HEK293 (cell line): ENCODE data around the gene CREB3L1.
A peak's percentile ranks its signal among the peaks of the same experiment; 100 is the strongest.

Source experiments
- CTCF ChIA-PET: fragments of 350-600 bp; formaldehyde crosslinking; extraction: SDS; loops from one replicate; lab custom pipeline; 2021; ENCODE audit warnings: antibody characterized with exemption; lab: Yijun Ruan, JAX
- POLR2A ChIA-PET: fragments of 300-600 bp; formaldehyde crosslinking; extraction: SDS; loops from one replicate; lab custom pipeline; 2020; ENCODE audit warnings: antibody characterized with exemption, inconsistent platforms; lab: Yijun Ruan, JAX
- H3K27ac ChIP-seq: fragments of 200-500 bp; sonication (Bioruptor generic); 2 replicates; pipeline ENCODE4 v1.5.1; 2014; ENCODE audit warnings: low read depth, low read length, control low read depth, inconsistent platforms; ENCODE audit errors: extremely low read depth
- H3K36me3 ChIP-seq, 2 experiments: fragments of 200-500 bp in 1 of 2; sonication (Bioruptor generic) in 1 of 2; 1 replicate in 1 of 2; 2 replicates in 1 of 2; pipeline ENCODE4 v1.5.1; 2014 to 2017; ENCODE audit warnings: inconsistent platforms in 2 of 2, low read length in 2 of 2; ENCODE audit not compliant: control insufficient read depth in 2 of 2, insufficient read depth in 1 of 2
- H3K4me1 ChIP-seq: fragments of 200-500 bp; sonication (Bioruptor generic); 2 replicates; pipeline ENCODE4 v1.5.1; 2014; ENCODE audit warnings: mild to moderate bottlenecking, low read length, inconsistent platforms; ENCODE audit not compliant: control insufficient read depth, insufficient read depth
- H3K4me3 ChIP-seq: 2 replicates; pipeline ENCODE4 v1.5.1; 2011; ENCODE audit warnings: low read depth, mild to moderate bottlenecking, control low read depth, low read length, moderate library complexity
- H3K9me3 ChIP-seq: fragments of 200-500 bp; sonication (Bioruptor generic); 2 replicates; pipeline ENCODE4 v1.5.1; 2014; ENCODE audit warnings: low read depth, low read length, inconsistent platforms; ENCODE audit not compliant: control insufficient read depth, insufficient read depth
- EGR2 ChIP-seq: fragments of 450-650 bp; formaldehyde crosslinking; IDR thresholded peaks from 2 replicates; pipeline ENCODE4 v1.5.1; 2016; ENCODE audit warnings: low read depth, missing biosample characterization, missing genetic modification characterization
- GFI1B ChIP-seq: fragments of 450-650 bp; formaldehyde crosslinking; IDR thresholded peaks from 2 replicates; pipeline ENCODE4 v1.5.1; 2016; ENCODE audit warnings: missing biosample characterization, missing genetic modification characterization
- HOXA7 ChIP-seq: sonication (generic); formaldehyde crosslinking; IDR thresholded peaks from 2 replicates; pipeline ENCODE4 v1.8.1; 2022; ENCODE audit warnings: missing genetic modification reagents, borderline replicate concordance
- KLF7 ChIP-seq: fragments of 450-650 bp; formaldehyde crosslinking; IDR thresholded peaks from 2 replicates; pipeline ENCODE4 v1.5.1; 2016; ENCODE audit warnings: missing biosample characterization, missing genetic modification characterization, borderline replicate concordance
- KLF8 ChIP-seq: fragments of 450-650 bp; formaldehyde crosslinking; IDR thresholded peaks from 2 replicates; pipeline ENCODE4 v1.5.1; 2016; ENCODE audit warnings: missing biosample characterization, missing genetic modification characterization
- OSR2 ChIP-seq: fragments of 450-650 bp; formaldehyde crosslinking; IDR thresholded peaks from 2 replicates; pipeline ENCODE4 v1.5.1; 2016; ENCODE audit warnings: missing biosample characterization, missing genetic modification characterization
- SCRT2 ChIP-seq: fragments of 450-650 bp; formaldehyde crosslinking; IDR thresholded peaks from 2 replicates; pipeline ENCODE4 v1.5.1; 2016; ENCODE audit warnings: missing biosample characterization, missing genetic modification characterization
- ZBTB17 ChIP-seq: fragments of 450-650 bp; formaldehyde crosslinking; IDR thresholded peaks from 2 replicates; pipeline ENCODE4 v1.5.1; 2016; ENCODE audit warnings: missing biosample characterization, missing genetic modification characterization
- ZBTB20 ChIP-seq: fragments of 450-650 bp; formaldehyde crosslinking; IDR thresholded peaks from 2 replicates; pipeline ENCODE4 v1.5.1; 2016; ENCODE audit warnings: missing biosample characterization, missing genetic modification characterization
- ZFHX2 ChIP-seq: fragments of 450-650 bp; formaldehyde crosslinking; conservative IDR thresholded peaks from 2 replicates; pipeline ENCODE4 v1.5.1; 2016; ENCODE audit warnings: missing biosample characterization, missing genetic modification characterization
- ZNF121 ChIP-seq: fragments of 450-650 bp; formaldehyde crosslinking; IDR thresholded peaks from 2 replicates; pipeline ENCODE4 v1.5.1; 2016; ENCODE audit warnings: missing biosample characterization, missing genetic modification characterization
- ZNF174 ChIP-seq: fragments of 450-650 bp; formaldehyde crosslinking; IDR thresholded peaks from 2 replicates; pipeline ENCODE4 v1.5.0; 2017; ENCODE audit warnings: missing biosample characterization, mild to moderate bottlenecking, missing genetic modification characterization
- ZNF2 ChIP-seq: fragments of 450-650 bp; formaldehyde crosslinking; IDR thresholded peaks from 2 replicates; pipeline ENCODE4 v1.5.1; 2016; ENCODE audit warnings: missing biosample characterization, missing genetic modification characterization
- ZNF214 ChIP-seq: fragments of 450-650 bp; formaldehyde crosslinking; IDR thresholded peaks from 2 replicates; pipeline ENCODE4 v1.5.1; 2017; ENCODE audit warnings: missing biosample characterization, mild to moderate bottlenecking, missing genetic modification characterization, borderline replicate concordance
- ZNF274 ChIP-seq, 2 experiments: fragments of 200-500 bp in 1 of 2; fragments of 450-650 bp in 1 of 2; sonication (Bioruptor generic) in 1 of 2; formaldehyde crosslinking in 1 of 2; IDR thresholded peaks; 2 replicates each; pipeline versions ENCODE4 v1.5.1 to v1.6.1; 2014 to 2016; ENCODE audit warnings: borderline replicate concordance in 1 of 2, inconsistent platforms in 1 of 2, low read length in 1 of 2, missing biosample characterization in 1 of 2, missing genetic modification characterization in 1 of 2
- ZNF292 ChIP-seq: fragments of 450-650 bp; formaldehyde crosslinking; IDR thresholded peaks from 2 replicates; pipeline ENCODE4 v1.5.1; 2016; ENCODE audit warnings: low read depth, missing biosample characterization, missing genetic modification characterization, borderline replicate concordance
- ZNF521 ChIP-seq: fragments of 450-650 bp; formaldehyde crosslinking; IDR thresholded peaks from 2 replicates; pipeline ENCODE4 v1.5.1; 2017; ENCODE audit warnings: missing biosample characterization, mild to moderate bottlenecking, missing genetic modification characterization
- ZNF555 ChIP-seq: fragments of 450-650 bp; formaldehyde crosslinking; conservative IDR thresholded peaks from 2 replicates; pipeline ENCODE4 v1.5.1; 2017; ENCODE audit warnings: missing biosample characterization, mild to moderate bottlenecking, missing genetic modification characterization, inconsistent platforms
- ZNF600 ChIP-seq: fragments of 450-650 bp; formaldehyde crosslinking; IDR thresholded peaks from 2 replicates; pipeline ENCODE4 v1.5.1; 2016; ENCODE audit warnings: missing biosample characterization, missing genetic modification characterization
- ZNF626 ChIP-seq: fragments of 450-650 bp; sonication (Bioruptor Pico); formaldehyde crosslinking; IDR thresholded peaks from 2 replicates; pipeline ENCODE4 v1.5.1; 2018; ENCODE audit warnings: missing biosample characterization, missing genetic modification characterization, inconsistent platforms
- ZNF654 ChIP-seq: fragments of 450-650 bp; formaldehyde crosslinking; IDR thresholded peaks from 2 replicates; pipeline ENCODE4 v1.5.1; 2016; ENCODE audit warnings: low read depth, missing biosample characterization, missing genetic modification characterization
- ZNF792 ChIP-seq: fragments of 450-650 bp; formaldehyde crosslinking; IDR thresholded peaks from 2 replicates; pipeline ENCODE4 v1.5.1; 2016; ENCODE audit warnings: missing biosample characterization, missing genetic modification characterization
- TF ChIP-seq, protein P1 (sequence below): fragments of 450-650 bp; formaldehyde crosslinking; IDR thresholded peaks from 2 replicates; pipeline ENCODE4 v1.5.1; 2017; ENCODE audit warnings: missing biosample characterization, missing genetic modification characterization
- TF ChIP-seq, protein P2 (sequence below): fragments of 450-650 bp; formaldehyde crosslinking; IDR thresholded peaks from 2 replicates; pipeline ENCODE4 v1.5.1; 2017; ENCODE audit warnings: missing biosample characterization, missing genetic modification characterization
- TF ChIP-seq, protein P3 (sequence below): fragments of 450-650 bp; formaldehyde crosslinking; IDR thresholded peaks from 2 replicates; pipeline ENCODE4 v1.5.1; 2016; ENCODE audit warnings: missing biosample characterization, missing genetic modification characterization
- TF ChIP-seq, protein P4 (sequence below): fragments of 450-650 bp; formaldehyde crosslinking; IDR thresholded peaks from 2 replicates; pipeline ENCODE4 v1.5.1; 2016; ENCODE audit warnings: missing biosample characterization, missing genetic modification characterization

Gene CREB3L1

DNA sequence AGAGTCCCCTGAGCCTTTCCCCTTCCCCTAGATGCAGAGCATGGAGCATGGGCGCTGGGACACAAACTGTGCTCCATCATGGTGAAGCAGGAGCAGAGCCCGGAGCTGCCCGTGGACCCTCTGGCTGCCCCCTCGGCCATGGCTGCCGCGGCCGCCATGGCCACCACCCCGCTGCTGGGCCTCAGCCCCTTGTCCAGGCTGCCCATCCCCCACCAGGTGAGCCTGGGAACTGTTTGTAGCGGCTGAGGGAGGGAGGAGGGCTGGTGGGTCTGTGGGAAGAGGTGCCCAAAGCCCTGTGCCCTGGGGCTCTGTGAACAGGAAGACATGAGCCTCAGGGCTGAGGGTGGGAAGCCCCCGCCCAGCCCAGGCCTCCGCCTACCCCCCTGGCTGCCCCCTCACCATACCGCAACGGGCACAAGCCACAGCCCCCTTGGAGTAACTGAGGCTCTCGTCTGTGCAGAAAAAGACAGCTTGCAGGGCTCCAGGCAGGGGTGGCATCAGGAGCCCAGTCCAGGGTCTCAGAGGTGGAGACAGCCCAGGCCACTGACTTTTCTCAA is 30.4 kb downstream of the CREB3L1 start:
- no peaks in the 10 kb centered on the region for H3K4me1 ChIP-seq
- no peaks in the 10 kb centered on the region for H3K36me3 ChIP-seq
- POLR2A ChIA-PET, result interaction anchor here (0.6 kb wide), 1 partner anchor 13 kb away, joined by 6 read pairs; no protein-coding TSS in a partner anchor
- no peaks in the 10 kb centered on the region for H3K9me3 ChIP-seq
- no peak overlapping the region for H3K27ac ChIP-seq
- TF ChIP-seq, protein P1, sequence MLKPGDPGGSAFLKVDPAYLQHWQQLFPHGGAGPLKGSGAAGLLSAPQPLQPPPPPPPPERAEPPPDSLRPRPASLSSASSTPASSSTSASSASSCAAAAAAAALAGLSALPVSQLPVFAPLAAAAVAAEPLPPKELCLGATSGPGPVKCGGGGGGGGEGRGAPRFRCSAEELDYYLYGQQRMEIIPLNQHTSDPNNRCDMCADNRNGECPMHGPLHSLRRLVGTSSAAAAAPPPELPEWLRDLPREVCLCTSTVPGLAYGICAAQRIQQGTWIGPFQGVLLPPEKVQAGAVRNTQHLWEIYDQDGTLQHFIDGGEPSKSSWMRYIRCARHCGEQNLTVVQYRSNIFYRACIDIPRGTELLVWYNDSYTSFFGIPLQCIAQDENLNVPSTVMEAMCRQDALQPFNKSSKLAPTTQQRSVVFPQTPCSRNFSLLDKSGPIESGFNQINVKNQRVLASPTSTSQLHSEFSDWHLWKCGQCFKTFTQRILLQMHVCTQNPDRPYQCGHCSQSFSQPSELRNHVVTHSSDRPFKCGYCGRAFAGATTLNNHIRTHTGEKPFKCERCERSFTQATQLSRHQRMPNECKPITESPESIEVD (tag by site-specific recombination), result no peak
- no peak for TF ChIP-seq KLF7 (tag by site-specific recombination)
- TF ChIP-seq, protein P2, sequence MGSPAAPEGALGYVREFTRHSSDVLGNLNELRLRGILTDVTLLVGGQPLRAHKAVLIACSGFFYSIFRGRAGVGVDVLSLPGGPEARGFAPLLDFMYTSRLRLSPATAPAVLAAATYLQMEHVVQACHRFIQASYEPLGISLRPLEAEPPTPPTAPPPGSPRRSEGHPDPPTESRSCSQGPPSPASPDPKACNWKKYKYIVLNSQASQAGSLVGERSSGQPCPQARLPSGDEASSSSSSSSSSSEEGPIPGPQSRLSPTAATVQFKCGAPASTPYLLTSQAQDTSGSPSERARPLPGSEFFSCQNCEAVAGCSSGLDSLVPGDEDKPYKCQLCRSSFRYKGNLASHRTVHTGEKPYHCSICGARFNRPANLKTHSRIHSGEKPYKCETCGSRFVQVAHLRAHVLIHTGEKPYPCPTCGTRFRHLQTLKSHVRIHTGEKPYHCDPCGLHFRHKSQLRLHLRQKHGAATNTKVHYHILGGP (tag by site-specific recombination), result no peak
- TF ChIP-seq ZNF174 (tag by site-specific recombination), result no peak
- TF ChIP-seq GFI1B (tag by site-specific recombination), result no peak
- no peak for TF ChIP-seq SCRT2 (tag by site-specific recombination)
- TF ChIP-seq ZBTB17 (tag by site-specific recombination), result no peak
- TF ChIP-seq ZBTB20 (tag by site-specific recombination), result no peak
- TF ChIP-seq ZFHX2, result no peak
- TF ChIP-seq, protein P3, sequence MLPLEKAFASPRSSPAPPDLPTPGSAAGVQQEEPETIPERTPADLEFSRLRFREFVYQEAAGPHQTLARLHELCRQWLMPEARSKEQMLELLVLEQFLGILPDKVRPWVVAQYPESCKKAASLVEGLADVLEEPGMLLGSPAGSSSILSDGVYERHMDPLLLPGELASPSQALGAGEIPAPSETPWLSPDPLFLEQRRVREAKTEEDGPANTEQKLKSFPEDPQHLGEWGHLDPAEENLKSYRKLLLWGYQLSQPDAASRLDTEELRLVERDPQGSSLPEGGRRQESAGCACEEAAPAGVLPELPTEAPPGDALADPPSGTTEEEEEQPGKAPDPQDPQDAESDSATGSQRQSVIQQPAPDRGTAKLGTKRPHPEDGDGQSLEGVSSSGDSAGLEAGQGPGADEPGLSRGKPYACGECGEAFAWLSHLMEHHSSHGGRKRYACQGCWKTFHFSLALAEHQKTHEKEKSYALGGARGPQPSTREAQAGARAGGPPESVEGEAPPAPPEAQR, result no peak
- no peak for TF ChIP-seq OSR2 (tag by site-specific recombination)
- no peak for TF ChIP-seq HOXA7
- no peak for TF ChIP-seq ZNF292
- TF ChIP-seq ZNF626 (tag by site-specific recombination), result no peak
- no peak for TF ChIP-seq ZNF555 (tag by site-specific recombination)
- TF ChIP-seq ZNF274 (IDR thresholded peaks at IDR 0.05; ENCODE audit: low read length), result no peak
- no peak for TF ChIP-seq ZNF274 (tag by site-specific recombination; IDR thresholded peaks at IDR 0.05; ENCODE audit: borderline replicate concordance)
- no peak for TF ChIP-seq KLF8 (tag by site-specific recombination)
- no peak for TF ChIP-seq ZNF214 (tag by site-specific recombination)
- CTCF ChIA-PET, result interaction anchor here (0.6 to 15.1 kb wide), 13 partner anchors 8 to 192 kb away, joined by 3 to 451 read pairs (median 8); partner anchors contain the start of gene CREB3L1
- H3K4me3 ChIP-seq, result no peak overlapping the region

DNA sequence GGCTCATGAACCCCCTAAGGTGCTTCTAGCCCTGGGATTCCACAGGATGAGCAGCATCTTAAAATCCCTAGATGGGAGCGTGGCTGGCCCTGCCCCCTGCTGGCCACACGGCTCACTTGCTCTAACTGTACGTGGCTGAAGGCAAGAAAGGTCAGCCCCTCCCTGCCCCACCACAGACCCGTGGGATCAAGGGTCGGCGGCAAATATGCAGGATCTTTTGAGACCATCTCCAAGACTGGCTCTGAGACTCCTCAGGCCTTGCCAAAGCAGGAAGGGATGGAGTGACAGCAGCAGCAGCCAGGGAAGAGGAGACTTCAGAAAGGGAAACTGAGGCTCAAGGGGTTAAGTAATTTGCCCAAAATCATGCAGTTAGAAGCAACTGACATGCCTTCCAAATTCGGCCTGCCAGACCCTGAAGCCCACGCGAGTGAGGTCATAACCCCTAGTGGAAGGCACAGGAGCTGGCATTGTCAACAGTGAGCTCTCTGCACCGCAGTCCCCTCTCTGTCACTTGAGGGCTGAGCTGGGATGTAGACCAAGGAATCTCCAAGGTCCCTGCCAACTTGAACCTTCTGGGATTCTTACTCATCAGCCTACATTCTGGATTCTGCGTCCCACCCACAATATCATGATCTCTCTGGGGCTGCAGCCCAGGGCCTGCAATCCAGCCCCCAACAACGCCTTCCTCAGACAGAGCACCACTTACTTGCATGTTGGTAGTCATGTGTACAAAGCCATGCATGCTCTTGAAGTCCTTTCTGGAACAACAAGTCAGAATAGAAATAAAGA is 31.4 kb downstream of the CREB3L1 start:
- Histone ChIP-seq H3K4me1 (no peaks in the 10 kb centered on the region), H3K4me3 (no peak overlapping the region), H3K27ac (no peak overlapping the region), H3K9me3 (no peaks in the 10 kb centered on the region), H3K36me3 (no peaks in the 10 kb centered on the region)
- POLR2A ChIA-PET, result no interaction called here
- CTCF ChIA-PET, result interaction anchor here (0.6 to 15.1 kb wide), 26 partner anchors 8 to 344 kb away, joined by 3 to 451 read pairs (median 4); partner anchors contain the start of gene CREB3L1
- TF ChIP-seq EGR2 (no peak), ZNF792 (no peak), ZNF2 (tag by site-specific recombination) (0 out of 2 replicates have a peak, but pooled peaks have one; percentile 45), ZNF600 (tag by site-specific recombination) (no peak), ZNF121 (tag by site-specific recombination) (no peak), ZNF521 (no peak), ZNF654 (peak; percentile 56)
- TF ChIP-seq, protein P4, sequence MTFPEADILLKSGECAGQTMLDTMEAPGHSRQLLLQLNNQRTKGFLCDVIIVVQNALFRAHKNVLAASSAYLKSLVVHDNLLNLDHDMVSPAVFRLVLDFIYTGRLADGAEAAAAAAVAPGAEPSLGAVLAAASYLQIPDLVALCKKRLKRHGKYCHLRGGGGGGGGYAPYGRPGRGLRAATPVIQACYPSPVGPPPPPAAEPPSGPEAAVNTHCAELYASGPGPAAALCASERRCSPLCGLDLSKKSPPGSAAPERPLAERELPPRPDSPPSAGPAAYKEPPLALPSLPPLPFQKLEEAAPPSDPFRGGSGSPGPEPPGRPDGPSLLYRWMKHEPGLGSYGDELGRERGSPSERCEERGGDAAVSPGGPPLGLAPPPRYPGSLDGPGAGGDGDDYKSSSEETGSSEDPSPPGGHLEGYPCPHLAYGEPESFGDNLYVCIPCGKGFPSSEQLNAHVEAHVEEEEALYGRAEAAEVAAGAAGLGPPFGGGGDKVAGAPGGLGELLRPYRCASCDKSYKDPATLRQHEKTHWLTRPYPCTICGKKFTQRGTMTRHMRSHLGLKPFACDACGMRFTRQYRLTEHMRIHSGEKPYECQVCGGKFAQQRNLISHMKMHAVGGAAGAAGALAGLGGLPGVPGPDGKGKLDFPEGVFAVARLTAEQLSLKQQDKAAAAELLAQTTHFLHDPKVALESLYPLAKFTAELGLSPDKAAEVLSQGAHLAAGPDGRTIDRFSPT (tag by site-specific recombination), result no peak
